ENCODE results near the gene ELMO3. TPM values are rescaled to one million over a fixed set of nuclear protein-coding genes. Genes with fewer than 3 reads are reported as not detected.

Gene ELMO3
- total and polyA plus RNA-seq, 2 of the 13 experiments (the other 11 are each of a cell fraction or from before 2014, with no cell fraction given), result 2.6 to 4.0 TPM

DNA sequence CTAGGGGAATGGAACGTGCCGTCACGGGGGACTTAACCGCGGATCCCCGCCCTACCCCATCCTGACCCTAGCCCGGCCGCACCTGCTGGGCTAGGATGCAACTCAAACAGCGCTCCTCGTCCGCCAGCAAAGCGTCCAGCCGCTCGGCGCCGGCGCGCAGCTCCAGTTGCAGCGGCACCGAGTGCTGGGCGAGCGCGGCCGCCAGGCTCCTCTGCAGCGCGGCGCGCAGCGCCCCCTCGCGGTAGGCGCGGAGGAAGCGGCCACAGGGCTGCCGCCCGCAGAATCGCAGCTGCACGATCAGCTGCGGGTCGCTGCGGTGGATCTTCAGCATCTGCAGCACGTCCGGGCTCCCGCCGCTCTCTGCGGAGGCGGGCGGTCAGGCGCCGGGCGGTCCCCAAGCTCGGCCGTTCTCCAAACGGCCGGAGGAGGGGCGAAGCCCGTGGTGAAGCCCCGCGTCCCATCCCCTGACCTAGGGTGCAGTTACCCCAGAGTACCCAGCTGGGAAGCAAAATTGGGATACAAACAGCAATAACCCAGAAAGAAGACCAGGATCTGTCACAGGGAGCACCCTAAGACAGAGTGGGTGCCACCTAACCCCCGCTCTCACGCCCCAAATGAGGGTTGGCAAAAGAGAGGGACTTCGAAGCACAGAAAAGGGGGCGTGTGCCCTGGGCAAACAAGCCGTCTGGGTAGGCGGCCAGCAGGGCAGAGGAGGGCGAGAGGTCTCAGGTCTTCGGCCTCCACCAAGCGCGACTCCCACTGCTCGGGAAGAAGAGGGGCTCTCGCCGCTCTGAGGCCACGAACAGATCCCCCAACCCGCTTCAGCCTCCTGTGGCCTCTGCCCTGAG is 43.4 kb upstream of the ELMO3 start (continued):
- TF ChIP-seq ZSCAN29 (CRISPR knock-in tag; conservative IDR thresholded peaks at IDR 0.05) (no peak; the same call in none of the 2 replicates), ZNF878 (CRISPR knock-in tag; IDR thresholded peaks at IDR 0.05) (no peak), ZNF274 (CRISPR knock-in tag; IDR thresholded peaks at IDR 0.05) (no peak), ZNF747 (CRISPR knock-in tag; IDR thresholded peaks at IDR 0.05; ENCODE audit: borderline replicate concordance) (no peak), ZNF629 (CRISPR knock-in tag; conservative IDR thresholded peaks at IDR 0.05) (no peak; the same call in 1 of the 2 replicates), ZNF670 (CRISPR knock-in tag; IDR thresholded peaks at IDR 0.05; ENCODE audit: borderline replicate concordance) (no peak; the same call in 1 of the 2 replicates), NR1H2 (CRISPR knock-in tag; IDR thresholded peaks at IDR 0.05; ENCODE audit: borderline replicate concordance, low read depth) (no peak), MZF1 (CRISPR knock-in tag; IDR thresholded peaks at IDR 0.05; ENCODE audit: borderline replicate concordance) (no peak), ZNF782 (CRISPR knock-in tag; IDR thresholded peaks at IDR 0.05; ENCODE audit: borderline replicate concordance) (peak; percentile 68; the same call in 1 of the 2 replicates), THAP11 (CRISPR knock-in tag; IDR thresholded peaks at IDR 0.05) (peak; percentile 57; the same call in 1 of the 2 replicates), KLF6 (CRISPR knock-in tag; IDR thresholded peaks at IDR 0.05) (0 out of 2 replicates have a peak, but pooled peaks have one; percentile 33), RARA (CRISPR knock-in tag; IDR thresholded peaks at IDR 0.05) (no peak), IKZF4 (CRISPR knock-in tag; IDR thresholded peaks at IDR 0.05; ENCODE audit: borderline replicate concordance, low read depth, not compliant biosample characterization) (no peak)
- TF ChIP-seq, protein P1, sequence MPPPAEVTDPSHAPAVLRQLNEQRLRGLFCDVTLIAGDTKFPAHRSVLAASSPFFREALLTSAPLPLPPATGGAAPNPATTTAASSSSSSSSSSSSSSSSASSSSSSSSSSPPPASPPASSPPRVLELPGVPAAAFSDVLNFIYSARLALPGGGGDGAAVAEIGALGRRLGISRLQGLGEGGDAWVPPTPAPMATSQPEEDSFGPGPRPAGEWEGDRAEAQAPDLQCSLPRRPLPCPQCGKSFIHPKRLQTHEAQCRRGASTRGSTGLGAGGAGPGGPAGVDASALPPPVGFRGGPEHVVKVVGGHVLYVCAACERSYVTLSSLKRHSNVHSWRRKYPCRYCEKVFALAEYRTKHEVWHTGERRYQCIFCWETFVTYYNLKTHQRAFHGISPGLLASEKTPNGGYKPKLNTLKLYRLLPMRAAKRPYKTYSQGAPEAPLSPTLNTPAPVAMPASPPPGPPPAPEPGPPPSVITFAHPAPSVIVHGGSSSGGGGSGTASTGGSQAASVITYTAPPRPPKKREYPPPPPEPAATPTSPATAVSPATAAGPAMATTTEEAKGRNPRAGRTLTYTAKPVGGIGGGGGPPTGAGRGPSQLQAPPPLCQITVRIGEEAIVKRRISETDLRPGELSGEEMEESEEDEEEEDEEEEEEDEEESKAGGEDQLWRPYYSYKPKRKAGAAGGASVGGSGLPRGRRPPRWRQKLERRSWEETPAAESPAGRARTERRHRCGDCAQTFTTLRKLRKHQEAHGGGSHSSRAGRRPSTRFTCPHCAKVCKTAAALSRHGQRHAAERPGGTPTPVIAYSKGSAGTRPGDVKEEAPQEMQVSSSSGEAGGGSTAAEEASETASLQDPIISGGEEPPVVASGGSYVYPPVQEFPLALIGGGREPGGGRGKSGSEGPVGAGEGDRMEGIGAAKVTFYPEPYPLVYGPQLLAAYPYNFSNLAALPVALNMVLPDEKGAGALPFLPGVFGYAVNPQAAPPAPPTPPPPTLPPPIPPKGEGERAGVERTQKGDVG (CRISPR knock-in tag; IDR thresholded peaks at IDR 0.05; ENCODE audit: borderline replicate concordance), result no peak
- TF ChIP-seq, protein P2, sequence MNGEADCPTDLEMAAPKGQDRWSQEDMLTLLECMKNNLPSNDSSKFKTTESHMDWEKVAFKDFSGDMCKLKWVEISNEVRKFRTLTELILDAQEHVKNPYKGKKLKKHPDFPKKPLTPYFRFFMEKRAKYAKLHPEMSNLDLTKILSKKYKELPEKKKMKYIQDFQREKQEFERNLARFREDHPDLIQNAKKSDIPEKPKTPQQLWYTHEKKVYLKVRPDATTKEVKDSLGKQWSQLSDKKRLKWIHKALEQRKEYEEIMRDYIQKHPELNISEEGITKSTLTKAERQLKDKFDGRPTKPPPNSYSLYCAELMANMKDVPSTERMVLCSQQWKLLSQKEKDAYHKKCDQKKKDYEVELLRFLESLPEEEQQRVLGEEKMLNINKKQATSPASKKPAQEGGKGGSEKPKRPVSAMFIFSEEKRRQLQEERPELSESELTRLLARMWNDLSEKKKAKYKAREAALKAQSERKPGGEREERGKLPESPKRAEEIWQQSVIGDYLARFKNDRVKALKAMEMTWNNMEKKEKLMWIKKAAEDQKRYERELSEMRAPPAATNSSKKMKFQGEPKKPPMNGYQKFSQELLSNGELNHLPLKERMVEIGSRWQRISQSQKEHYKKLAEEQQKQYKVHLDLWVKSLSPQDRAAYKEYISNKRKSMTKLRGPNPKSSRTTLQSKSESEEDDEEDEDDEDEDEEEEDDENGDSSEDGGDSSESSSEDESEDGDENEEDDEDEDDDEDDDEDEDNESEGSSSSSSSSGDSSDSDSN (CRISPR knock-in tag; IDR thresholded peaks at IDR 0.05), result peak; percentile 81; the same call in 1 of the 2 replicates
- TF ChIP-seq, protein P3, sequence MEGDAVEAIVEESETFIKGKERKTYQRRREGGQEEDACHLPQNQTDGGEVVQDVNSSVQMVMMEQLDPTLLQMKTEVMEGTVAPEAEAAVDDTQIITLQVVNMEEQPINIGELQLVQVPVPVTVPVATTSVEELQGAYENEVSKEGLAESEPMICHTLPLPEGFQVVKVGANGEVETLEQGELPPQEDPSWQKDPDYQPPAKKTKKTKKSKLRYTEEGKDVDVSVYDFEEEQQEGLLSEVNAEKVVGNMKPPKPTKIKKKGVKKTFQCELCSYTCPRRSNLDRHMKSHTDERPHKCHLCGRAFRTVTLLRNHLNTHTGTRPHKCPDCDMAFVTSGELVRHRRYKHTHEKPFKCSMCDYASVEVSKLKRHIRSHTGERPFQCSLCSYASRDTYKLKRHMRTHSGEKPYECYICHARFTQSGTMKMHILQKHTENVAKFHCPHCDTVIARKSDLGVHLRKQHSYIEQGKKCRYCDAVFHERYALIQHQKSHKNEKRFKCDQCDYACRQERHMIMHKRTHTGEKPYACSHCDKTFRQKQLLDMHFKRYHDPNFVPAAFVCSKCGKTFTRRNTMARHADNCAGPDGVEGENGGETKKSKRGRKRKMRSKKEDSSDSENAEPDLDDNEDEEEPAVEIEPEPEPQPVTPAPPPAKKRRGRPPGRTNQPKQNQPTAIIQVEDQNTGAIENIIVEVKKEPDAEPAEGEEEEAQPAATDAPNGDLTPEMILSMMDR (CRISPR knock-in tag; IDR thresholded peaks at IDR 0.05), result peak; percentile 94
- TF ChIP-seq, protein P4, sequence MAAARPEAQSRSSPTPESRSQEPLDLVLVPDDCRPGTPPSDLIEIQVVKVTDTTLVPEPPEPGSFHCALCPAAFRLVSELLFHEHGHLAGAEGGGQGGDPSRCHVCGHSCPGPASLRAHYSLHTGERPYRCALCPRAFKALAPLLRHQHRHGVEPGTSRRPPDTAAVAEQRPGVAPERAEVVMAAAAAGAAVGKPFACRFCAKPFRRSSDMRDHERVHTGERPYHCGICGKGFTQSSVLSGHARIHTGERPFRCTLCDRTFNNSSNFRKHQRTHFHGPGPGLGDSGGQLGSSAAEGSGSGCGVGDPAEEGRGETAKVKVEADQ (CRISPR knock-in tag; IDR thresholded peaks at IDR 0.05; ENCODE audit: borderline replicate concordance), result no peak
- TF ChIP-seq, protein P5, sequence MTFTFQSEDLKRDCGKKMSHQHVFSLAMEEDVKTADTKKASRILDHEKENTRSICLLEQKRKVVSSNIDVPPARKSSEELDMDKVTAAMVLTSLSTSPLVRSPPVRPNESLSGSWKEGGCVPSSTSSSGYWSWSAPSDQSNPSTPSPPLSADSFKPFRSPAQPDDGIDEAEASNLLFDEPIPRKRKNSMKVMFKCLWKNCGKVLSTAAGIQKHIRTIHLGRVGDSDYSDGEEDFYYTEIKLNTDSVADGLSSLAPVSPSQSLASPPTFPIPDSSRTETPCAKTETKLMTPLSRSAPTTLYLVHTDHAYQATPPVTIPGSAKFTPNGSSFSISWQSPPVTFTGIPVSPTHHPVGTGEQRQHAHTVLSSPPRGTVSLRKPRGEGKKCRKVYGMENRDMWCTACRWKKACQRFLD (CRISPR knock-in tag; IDR thresholded peaks at IDR 0.05; ENCODE audit: borderline replicate concordance), result 0 out of 2 replicates have a peak, but pooled peaks have one; percentile 31

All from HepG2 (cell line).